DMS53 (cell line): ENCODE measurements around the gene RPL27A.

Experiments used
- DNase-seq: peaks from one replicate; lab custom pipeline; 2025; lab: John Stamatoyannopoulos, UW

The RPL27A gene

DNA sequence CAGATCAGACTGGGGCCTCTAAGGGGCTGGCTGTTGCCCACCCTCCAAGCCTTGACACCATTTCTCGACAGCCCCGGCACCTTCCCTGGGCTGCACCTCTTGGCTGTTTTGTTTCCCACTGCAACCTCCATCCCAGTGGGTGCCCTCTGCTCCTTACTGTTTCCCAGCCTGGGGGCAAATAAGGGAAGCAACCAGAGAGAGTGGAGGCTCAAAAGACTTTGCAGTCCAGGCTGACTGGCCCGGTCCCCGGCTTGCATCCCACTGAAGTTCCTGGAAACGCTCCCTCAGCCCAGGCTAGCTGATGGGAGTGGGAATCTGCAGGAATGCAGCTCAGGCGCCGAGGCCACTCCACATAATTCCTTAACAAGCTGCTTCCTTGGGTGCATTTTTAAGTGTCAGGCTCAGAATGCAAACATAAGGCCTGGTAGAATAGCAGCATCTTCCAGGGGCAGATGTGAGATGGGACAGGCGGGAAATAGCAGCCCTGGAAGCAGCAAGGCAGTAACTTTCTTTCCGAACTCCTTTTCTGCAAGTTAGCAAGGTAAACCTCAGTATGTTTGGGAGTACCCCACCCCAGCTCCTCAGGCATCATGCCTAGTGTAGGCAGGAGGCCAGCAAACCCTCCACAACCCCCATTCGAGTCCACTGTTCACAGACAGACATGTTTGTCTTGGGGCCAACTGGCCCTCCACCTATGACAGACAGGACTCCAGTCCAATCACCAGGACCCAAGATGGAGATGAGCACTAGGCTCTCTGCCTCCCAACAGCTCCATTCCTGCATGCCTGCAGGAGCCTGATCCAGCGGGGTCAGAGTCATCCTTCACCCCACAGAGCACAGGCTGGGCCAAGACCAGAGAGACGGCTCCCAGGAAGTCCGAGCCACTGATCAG, 39.3 kb downstream of the RPL27A start:
- peak; percentile 26 for DNase-seq

- DNase-seq, result no peak
These were observed 40.2 kb downstream of the RPL27A start for GRCh38 chr11:8722809-8723208.

GRCh38 chr11:8723711-8724110, 41.1 kb downstream of the RPL27A start:
- DNase-seq, result no peak

DNA sequence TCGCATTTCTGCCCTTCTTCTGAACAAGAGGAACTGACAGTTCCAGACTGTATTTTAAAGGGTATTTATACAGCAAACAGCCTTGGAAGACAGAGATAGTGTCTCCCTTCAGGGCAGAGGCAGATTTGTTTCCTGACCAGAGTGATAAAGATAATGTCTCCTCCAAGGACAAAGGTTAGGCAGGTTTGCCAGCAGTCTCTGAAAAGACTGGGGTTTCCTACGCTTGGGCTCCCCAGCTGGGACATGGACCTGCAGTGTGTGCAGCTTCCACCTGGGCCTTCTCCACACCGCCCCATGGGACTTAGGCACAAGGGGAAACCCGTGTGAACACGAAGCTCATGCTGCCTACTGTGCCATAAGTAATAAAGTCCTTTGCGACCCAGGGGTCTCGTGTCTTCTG, 42.1 kb downstream of the RPL27A start:
- DNase-seq, result no peak

DNA sequence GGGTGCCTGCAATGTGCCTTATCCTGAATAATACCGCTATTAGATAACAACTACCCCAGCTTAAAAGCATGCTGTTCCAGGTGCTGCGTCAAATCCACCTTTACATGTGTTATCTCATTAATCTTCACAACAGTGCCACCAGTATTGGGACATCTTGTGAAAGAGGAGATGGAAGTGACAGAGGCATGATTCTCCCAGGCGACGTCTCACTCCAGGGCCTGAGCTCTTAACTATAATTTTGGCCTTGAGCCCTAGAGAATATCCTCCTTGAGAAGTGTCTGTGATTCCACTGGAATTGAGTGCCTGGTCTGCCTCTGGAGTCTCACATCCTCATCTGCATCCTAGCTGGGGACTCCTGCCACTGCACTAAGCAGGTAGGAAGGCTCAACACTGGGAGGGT, 43.8 kb downstream of the RPL27A start:
- DNase-seq, result no peak

DNA sequence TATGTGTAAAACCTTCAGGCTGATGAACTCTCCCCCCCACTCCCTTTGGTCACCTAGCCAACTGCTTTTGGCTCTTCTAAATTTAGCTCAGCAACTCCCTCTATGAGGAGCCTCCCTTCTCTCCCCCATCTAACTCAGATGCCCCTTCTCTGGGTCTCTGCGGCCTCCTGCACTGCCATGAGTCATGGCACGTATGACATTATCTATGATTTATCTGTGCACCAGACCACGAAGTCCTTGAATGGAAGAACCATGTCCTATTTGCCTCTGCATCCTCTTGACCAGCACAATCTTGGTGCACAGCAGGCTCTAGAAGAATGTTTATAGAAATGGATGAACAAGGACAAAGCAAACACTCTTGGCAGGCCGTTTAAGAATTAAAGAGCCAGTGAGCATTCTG, 46.0 kb downstream of the RPL27A start:
- DNase-seq, result peak; percentile 49

GRCh38 chr11:8729067-8729466, 46.5 kb downstream of the RPL27A start:
- DNase-seq, result no peak

DNA sequence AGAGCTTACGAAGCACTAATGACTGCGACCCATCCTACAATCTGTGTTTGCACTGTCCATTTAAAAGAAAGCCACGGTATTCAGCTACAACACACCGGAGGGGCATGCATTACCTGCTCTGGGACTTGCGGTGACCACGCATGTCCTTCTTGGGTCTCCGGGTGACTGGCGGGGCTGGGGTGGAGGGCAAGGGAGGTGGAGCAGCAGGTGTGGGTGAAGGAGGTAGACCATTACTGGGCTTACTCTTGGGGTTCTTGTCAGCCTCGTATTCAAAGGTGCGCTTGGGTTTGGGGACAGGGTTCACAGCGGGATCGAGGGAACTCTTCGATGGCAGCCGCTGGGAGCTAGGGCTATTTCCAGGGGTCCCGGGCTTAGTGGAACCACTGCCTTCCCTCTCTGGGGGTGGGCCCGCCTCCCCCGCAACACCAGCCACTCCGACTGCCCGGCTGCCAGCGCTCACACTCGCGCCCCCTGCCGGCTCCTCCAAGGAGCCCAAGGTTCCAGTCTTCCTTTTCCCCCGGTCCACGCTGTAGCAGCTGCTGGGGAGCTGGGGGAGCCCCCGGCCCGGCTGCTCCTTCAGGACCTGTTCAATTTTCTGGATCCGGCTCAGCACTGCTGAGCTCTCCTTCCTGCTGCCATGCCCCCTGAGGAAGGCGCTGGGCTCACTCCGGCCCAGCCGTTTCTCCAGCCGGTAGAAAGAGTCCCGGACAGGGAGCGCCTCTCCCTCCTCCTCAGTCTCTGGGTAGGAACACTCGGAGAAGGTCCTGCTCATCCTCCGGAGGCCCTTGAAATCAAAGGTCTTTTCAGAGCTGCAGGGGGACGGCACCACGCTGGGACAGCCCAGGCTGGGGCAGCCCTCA, 47.5 kb downstream of the RPL27A start:
- no peak for DNase-seq

DNA sequence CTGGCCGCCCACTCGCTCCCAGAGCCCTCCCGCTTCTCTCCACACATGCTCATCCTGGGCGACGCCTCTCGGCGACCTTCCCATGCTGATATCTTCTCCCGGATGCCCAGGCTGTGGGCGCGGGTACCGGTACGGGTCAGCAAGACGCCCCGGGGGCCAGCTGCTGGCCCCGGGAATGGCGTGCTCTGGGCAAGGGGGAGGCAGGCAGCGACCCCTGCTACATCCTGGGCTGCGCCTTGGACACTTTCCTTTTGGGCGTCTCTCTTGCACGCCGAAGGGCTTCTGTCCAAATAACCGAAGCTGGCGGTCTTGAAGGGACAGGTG, 48.1 kb downstream of the RPL27A start:
- no peak for DNase-seq

DNA sequence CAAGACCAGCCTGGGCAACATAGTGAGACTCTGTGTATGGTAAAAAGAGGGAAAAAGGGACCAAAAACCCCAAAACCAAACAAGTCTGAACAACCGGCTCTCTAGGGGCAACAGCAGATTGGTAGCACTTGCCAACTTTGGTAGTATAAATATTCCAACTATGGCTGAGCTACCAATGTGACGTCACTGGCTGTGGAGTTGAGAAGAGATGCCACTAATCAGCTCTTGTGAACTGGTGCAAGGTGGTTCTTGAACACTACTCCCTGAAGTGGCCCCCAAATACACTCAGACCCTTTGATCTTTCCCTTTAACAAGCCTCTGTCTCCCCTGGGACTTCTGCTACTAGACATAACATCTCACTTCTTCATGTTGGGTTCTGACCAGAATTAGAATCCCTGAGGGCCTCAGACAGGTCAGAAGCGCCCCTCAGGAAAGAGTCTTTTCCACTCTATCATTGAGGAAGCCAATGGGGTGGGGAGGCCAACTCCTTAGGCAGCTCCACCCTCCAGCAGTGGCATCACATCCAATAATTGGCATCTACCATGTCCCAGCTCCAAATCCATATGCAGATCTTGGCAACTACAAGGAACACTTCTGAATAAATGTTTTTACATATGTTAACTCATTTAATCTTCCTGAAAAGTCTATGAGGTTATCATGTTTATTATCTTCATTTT, 49.2 kb downstream of the RPL27A start:
- DNase-seq, result no peak

GRCh38 chr11:8732324-8732670, 49.7 kb downstream of the RPL27A start:
- DNase-seq, result no peak

DNA sequence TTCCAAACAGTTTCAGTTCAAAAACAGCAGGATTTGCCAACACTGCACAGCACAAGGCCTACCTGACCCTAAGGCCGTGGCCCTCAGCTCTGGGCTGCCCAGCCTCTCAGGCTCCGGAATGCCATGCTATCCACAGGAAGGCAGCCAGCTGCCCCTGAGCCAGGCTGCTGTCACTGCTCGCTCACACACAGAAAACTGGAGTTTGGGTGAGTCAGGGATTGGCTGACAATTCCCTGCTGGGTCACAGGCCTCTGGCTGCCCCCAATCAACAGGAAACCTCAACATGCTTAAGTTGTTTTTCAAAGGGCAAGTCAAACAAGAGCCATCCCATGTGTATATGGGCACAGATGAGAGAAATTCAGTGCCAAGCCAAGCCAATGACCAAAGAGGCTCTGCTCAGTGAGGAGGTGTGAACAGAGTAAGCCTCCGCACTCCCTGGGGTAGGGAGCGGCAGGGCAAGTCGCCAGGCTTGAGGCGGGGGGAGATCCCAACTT, 50.2 kb downstream of the RPL27A start:
- DNase-seq, result no peak

DNA sequence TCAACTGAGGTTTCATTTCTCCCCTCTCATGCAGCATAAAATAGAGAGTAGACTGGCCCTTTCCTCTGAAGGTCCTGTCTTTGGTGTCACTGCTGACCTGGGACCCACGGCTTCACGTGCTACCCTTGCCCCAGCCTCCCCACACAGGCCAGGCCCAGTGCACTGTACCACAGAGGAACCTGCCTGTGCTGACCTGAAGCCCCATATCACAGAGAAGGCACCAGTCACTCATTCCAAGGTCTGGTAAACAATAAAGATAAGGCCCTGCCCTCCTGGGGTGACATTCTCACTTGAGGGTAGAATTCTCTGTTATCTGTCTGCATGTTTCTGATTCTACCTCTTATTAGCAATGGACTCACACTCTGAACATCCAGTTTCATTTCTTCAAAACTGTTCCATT, 51.3 kb downstream of the RPL27A start:
- no peak for DNase-seq

DNA sequence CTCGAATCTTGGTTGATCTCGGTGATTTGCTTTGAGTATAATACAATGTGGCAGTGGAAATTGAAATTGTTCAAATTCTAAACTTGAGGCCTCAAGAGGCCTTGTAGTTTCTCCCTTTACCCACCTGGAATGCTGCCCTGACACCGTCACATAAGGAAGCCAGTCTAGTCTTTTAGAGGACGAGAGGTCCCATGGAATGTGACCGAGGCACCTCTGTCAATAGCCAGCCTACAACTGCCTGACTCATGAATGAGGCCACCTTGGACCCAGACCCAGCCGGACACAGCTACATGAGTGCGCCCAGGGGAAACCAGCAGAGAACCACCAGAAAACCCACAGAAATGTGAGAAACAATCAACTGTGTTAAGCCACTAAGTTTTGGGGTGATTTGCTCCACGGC, 52.5 kb downstream of the RPL27A start:
- no peak for DNase-seq

GRCh38 chr11:8739309-8739793, 56.8 kb downstream of the RPL27A start:
- peak; percentile 15 for DNase-seq
